ENCODE results near the gene ITPRID2. TPM values are rescaled to one million over a fixed set of nuclear protein-coding genes. Genes with fewer than 3 reads are reported as not detected.

The ITPRID2 gene
- total and polyA plus RNA-seq, 7 donors: 70.9 to 135 (median 87.4) TPM

DNA sequence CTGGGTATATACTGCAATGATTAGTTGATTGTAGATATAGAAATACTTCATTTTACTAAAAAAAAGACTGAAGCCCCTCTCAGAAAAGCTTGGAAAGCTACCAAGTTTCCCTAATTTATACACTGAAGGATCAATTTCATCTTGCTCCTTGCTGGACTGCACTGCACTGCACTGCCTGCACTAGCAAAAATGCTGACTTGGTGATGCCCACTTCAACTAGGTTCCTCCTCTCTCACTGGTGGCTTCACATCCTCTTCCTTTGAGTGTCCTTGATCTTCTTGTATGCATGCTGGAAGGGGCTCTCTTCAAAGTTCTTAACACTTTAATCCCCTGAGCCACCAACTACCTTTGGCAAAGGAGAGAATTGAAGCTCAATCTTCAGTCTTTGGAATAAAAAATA is 31.7 kb upstream of the ITPRID2 start:
- intact Hi-C loops (cut with DNase I): no loop called here
- Histone ChIP-seq H3K27ac (no peak overlapping the region), H3K27me3 (no peaks in the 10 kb centered on the region), H3K36me3 (no peaks in the 10 kb centered on the region), H3K4me3 (no peak overlapping the region), H3K9me3 (no peaks in the 10 kb centered on the region), H3K4me1 (no peaks in the 10 kb centered on the region)
- DNase-seq: no peak
- TF ChIP-seq EP300 (IDR thresholded peaks at IDR 0.05) (no peak), CTCF (IDR thresholded peaks at IDR 0.05) (no peak), POLR2A (IDR thresholded peaks at IDR 0.05) (no peak)

GRCh38 chr2:181861379-181861778 is 30.2 kb upstream of the ITPRID2 start:
- intact Hi-C loops (cut with DNase I): no loop called here

DNA sequence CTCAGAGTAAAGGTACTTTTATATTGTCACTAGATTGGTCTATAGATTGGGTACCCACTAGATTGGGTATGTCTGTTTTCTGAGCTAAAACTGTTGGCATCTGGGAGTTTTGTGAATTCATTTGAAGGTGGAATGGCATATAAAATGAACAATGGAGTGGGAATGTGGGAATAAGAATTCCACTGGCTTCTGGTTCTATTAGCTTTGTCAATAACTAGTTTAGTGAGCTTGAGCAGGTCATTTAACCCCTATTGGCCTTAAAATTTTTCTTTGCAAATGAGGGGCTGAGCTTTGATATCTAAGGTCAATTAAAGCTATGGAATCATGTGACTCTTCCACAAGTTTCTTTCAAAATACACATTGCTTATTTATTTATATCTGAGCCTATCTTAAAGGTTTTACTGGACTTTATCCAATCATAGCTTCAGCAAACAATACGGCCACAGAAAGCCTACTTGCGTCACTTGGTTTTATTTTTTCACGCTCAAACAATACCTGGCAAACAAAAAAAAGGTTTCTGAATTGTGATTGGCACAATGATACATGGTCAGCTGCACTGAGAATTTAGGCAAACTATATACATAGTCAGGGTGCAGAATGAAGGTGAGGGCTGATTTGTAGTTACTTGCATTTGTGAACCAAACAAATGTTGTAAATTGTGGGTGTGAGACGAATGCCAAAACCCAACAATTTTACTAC is 28.8 kb upstream of the ITPRID2 start:
- Histone ChIP-seq H3K4me1 (no peaks in the 10 kb centered on the region), H3K27me3 (no peaks in the 10 kb centered on the region), H3K9me3 (no peaks in the 10 kb centered on the region), H3K36me3 (no peaks in the 10 kb centered on the region), H3K4me3 (no peak overlapping the region), H3K27ac (no peak overlapping the region)
- DNase-seq: no peak
- intact Hi-C loops (cut with DNase I): no loop called here
- 84 to 92% methylated on average over 4 of the region's 4 CpGs for WGBS, 2 donors
- TF ChIP-seq EP300 (IDR thresholded peaks at IDR 0.05): no peak
- TF ChIP-seq POLR2AphosphoS5 (IDR thresholded peaks at IDR 0.05): no peak
- TF ChIP-seq POLR2A (IDR thresholded peaks at IDR 0.05): no peak
- TF ChIP-seq CTCF (IDR thresholded peaks at IDR 0.05): no peak

More at GRCh38 chr2:181861379-181861778, 30.2 kb upstream of the ITPRID2 start:
- no peak for DNase-seq
- Histone ChIP-seq H3K9me3 (no peaks in the 10 kb centered on the region), H3K4me1 (no peaks in the 10 kb centered on the region), H3K27ac (no peak overlapping the region), H3K27me3 (no peaks in the 10 kb centered on the region), H3K36me3 (no peaks in the 10 kb centered on the region), H3K4me3 (no peak overlapping the region)
- WGBS, 2 donors: 81 to 90% methylated on average over 4 of the region's 4 CpGs
- TF ChIP-seq CTCF (IDR thresholded peaks at IDR 0.05) (no peak), POLR2A (IDR thresholded peaks at IDR 0.05) (no peak), EP300 (IDR thresholded peaks at IDR 0.05) (no peak), POLR2AphosphoS5 (IDR thresholded peaks at IDR 0.05) (no peak)

- TF ChIP-seq POLR2A (IDR thresholded peaks at IDR 0.05): no peak
- TF ChIP-seq POLR2AphosphoS5 (IDR thresholded peaks at IDR 0.05): no peak
- TF ChIP-seq EP300 (IDR thresholded peaks at IDR 0.05): no peak
- no peak for TF ChIP-seq CTCF (IDR thresholded peaks at IDR 0.05)
These were observed 19.4 kb upstream of the ITPRID2 start for GRCh38 chr2:181872178-181872577.

GRCh38 chr2:181876614-181877063 is 14.9 kb upstream of the ITPRID2 start:
- H3K36me3 ChIP-seq: no peaks in the 10 kb centered on the region
- intact Hi-C loops (cut with DNase I): no loop called here
- H3K4me1 ChIP-seq: no peaks in the 10 kb centered on the region
- WGBS, 2 donors: 11 to 54% methylated on average over 2 of the region's 2 CpGs
- no peaks in the 10 kb centered on the region for H3K9me3 ChIP-seq
- no peak overlapping the region for H3K4me3 ChIP-seq
- no peaks in the 10 kb centered on the region for H3K27me3 ChIP-seq
- no peak overlapping the region for H3K27ac ChIP-seq
- TF ChIP-seq POLR2A (IDR thresholded peaks at IDR 0.05) (no peak), CTCF (IDR thresholded peaks at IDR 0.05) (no peak), POLR2AphosphoS5 (IDR thresholded peaks at IDR 0.05) (no peak), EP300 (IDR thresholded peaks at IDR 0.05) (no peak)
- no peak for DNase-seq

More at GRCh38 chr2:181872178-181872577, 19.4 kb upstream of the ITPRID2 start:
- Histone ChIP-seq H3K4me3 (no peak overlapping the region), H3K9me3 (no peaks in the 10 kb centered on the region), H3K4me1 (no peaks in the 10 kb centered on the region), H3K36me3 (no peaks in the 10 kb centered on the region), H3K27ac (no peak overlapping the region), H3K27me3 (no peaks in the 10 kb centered on the region)
- no peak for DNase-seq
- intact Hi-C loops (cut with DNase I): no loop called here
- WGBS, 2 donors: 92 to 98% methylated on average over 1 of the region's 1 CpG
